HCT116 (cell line): Measurements from ENCODE around the gene PLEKHA8. TPM values are rescaled to one million over a fixed set of nuclear protein-coding genes. Genes with fewer than 3 reads are reported as not detected.
"Not testable (repeated sequence)": the region's sequence is repeated elsewhere in the genome, so short reads cannot be mapped to it uniquely, and the experiment has no call there.

ENCODE experiments used
- ATAC-seq: fragments of 200-7000 bp; cut with Tn5 transposase; 2 replicates; pipeline ENCODE4 v1.9.1; 2020; ENCODE audit warnings: mild to moderate bottlenecking, moderate library complexity
- BruUV-seq: library from RNA; stranded (reverse); fragments of 400-500 nt; replicated peaks from 2 replicates; lab custom pipeline; 2021; lab: Mats Ljungman, UMichigan
- CTCF ChIA-PET: fragments of 300-600 bp; sonication (Branson Sonifier 250); formaldehyde crosslinking; loops from one replicate; lab custom pipeline; 2021; ENCODE audit warnings: antibody characterized with exemption; lab: Charles Lee
- POLR2A ChIA-PET: fragments of 300-600, 350-600 bp; sonication (Branson Sonifier 250); formaldehyde crosslinking; loops from one replicate; lab custom pipeline; 2021; ENCODE audit warnings: antibody characterized with exemption; lab: Charles Lee
- RAD21 ChIA-PET, 2 experiments: fragments of 300-600 bp; sonication (Branson Sonifier 250); formaldehyde crosslinking; loops; one replicate each; lab custom pipeline; 2023; ENCODE audit warnings: low total read pairs in 2 of 2; ENCODE audit not compliant: uncharacterized antibody in 2 of 2, unreplicated experiment in 2 of 2, low non-redundant PET in 1 of 2; lab: Charles Lee
- DNase-seq: peaks from one replicate; pipeline ENCODE4 v3.0.0-alpha.2; 2010; ENCODE audit warnings: low read depth, low spot score
- H2AFZ ChIP-seq: fragments of 200-600 bp; shearing (Covaris generic), sonication (generic); 2 replicates; pipeline ENCODE4 v1.6.1; 2017; ENCODE audit warnings: low read depth, mixed run types, mixed read lengths, antibody characterized with exemption, low read length; ENCODE audit not compliant: poor library complexity, severe bottlenecking
- H3K27ac ChIP-seq: 2 replicates; pipeline ENCODE4 v1.5.1; 2012; ENCODE audit warnings: low read depth, low read length
- H3K27me3 ChIP-seq: fragments of 200-600 bp; sonication (generic); 2 replicates; pipeline ENCODE4 v1.6.1; 2016; ENCODE audit warnings: mixed run types, low read length, mixed read lengths; ENCODE audit not compliant: insufficient read depth
- H3K36me3 ChIP-seq, 2 experiments: fragments of 200-500 bp in 1 of 2; fragments of 200-600 bp in 1 of 2; sonication (Bioruptor generic) in 1 of 2; sonication (generic) in 1 of 2; 2 replicates each; pipeline versions ENCODE4 v1.5.1 to v1.6.1; 2014 to 2016; ENCODE audit warnings: low read length in 2 of 2, inconsistent platforms in 1 of 2, mixed read lengths in 1 of 2, mixed run types in 1 of 2; ENCODE audit not compliant: insufficient read depth in 2 of 2, control insufficient read depth in 1 of 2
- H3K4me1 ChIP-seq, 2 experiments: fragments of 200-600 bp in 1 of 2; sonication (generic) in 1 of 2; 2 replicates each; pipeline versions ENCODE4 v1.5.1 to v1.6.1; 2012 to 2017; ENCODE audit warnings: low read length in 2 of 2, inconsistent platforms in 1 of 2, mild to moderate bottlenecking in 1 of 2, mixed read lengths in 1 of 2, mixed run types in 1 of 2, moderate library complexity in 1 of 2; ENCODE audit not compliant: insufficient read depth in 2 of 2, control insufficient read depth in 1 of 2
- H3K4me2 ChIP-seq: fragments of 200-600 bp; sonication (generic); 2 replicates; pipeline ENCODE4 v1.6.1; 2017; ENCODE audit warnings: mixed run types, low read length, mixed read lengths
- H3K4me3 ChIP-seq, 2 experiments: fragments of 200-600 bp in 1 of 2; sonication (generic) in 1 of 2; replicated peaks in 1 of 2; 2 replicates each; pipeline ENCODE4 v1.5.1; 2011 to 2016; ENCODE audit warnings: low read length in 2 of 2, control low read depth in 1 of 2, low read depth in 1 of 2, mild to moderate bottlenecking in 1 of 2, mixed read lengths in 1 of 2, mixed run types in 1 of 2
- H3K79me2 ChIP-seq: fragments of 200-600 bp; sonication (generic); 2 replicates; pipeline ENCODE4 v1.6.1; 2017; ENCODE audit warnings: mild to moderate bottlenecking, mixed run types, low read length, moderate library complexity, mixed read lengths; ENCODE audit not compliant: insufficient read depth
- H3K9ac ChIP-seq: fragments of 200-600 bp; sonication (generic); 2 replicates; pipeline ENCODE4 v1.6.1; 2016; ENCODE audit warnings: low read length, mixed read lengths
- H3K9me2 ChIP-seq: fragments of 200-600 bp; sonication (generic), shearing (Covaris generic); 2 replicates; pipeline ENCODE4 v1.6.1; 2017; ENCODE audit warnings: mixed run types, mild to moderate bottlenecking, moderate library complexity; ENCODE audit not compliant: insufficient read depth
- H3K9me3 ChIP-seq, 2 experiments: fragments of 200-500 bp in 1 of 2; fragments of 200-600 bp in 1 of 2; sonication (Bioruptor generic) in 1 of 2; sonication (generic) in 1 of 2; 2 replicates each; pipeline ENCODE4 v1.6.1; 2014 to 2017; ENCODE audit warnings: low read length in 2 of 2, mixed read lengths in 2 of 2, inconsistent platforms in 1 of 2, low read depth in 1 of 2, mild to moderate bottlenecking in 1 of 2, mixed run types in 1 of 2, moderate library complexity in 1 of 2; ENCODE audit not compliant: control insufficient read depth in 1 of 2, insufficient read depth in 1 of 2
- H4K20me1 ChIP-seq: fragments of 200-600 bp; sonication (generic), shearing (Covaris generic); 2 replicates; pipeline ENCODE4 v1.6.1; 2017; ENCODE audit warnings: mixed run types, mild to moderate bottlenecking, moderate library complexity; ENCODE audit not compliant: insufficient read depth
- ATF3 ChIP-seq: IDR thresholded peaks from 2 replicates; pipeline ENCODE4 v1.6.1; 2012
- EGR1 ChIP-seq: IDR thresholded peaks from 2 replicates; pipeline ENCODE4 v1.6.1; 2012; ENCODE audit warnings: low read depth
- EZH2 ChIP-seq: fragments of 200-600 bp; sonication (generic); IDR thresholded peaks from 2 replicates; pipeline ENCODE4 v1.6.1; 2017; ENCODE audit warnings: antibody characterized with exemption, mixed run types
- EZH2phosphoT487 ChIP-seq: fragments of 200-600 bp; IDR thresholded peaks from 2 replicates; pipeline ENCODE4 v1.6.1; 2018; ENCODE audit warnings: antibody characterized with exemption, borderline replicate concordance
- FOSL1 ChIP-seq: IDR thresholded peaks from 2 replicates; pipeline ENCODE4 v1.6.1; 2012; ENCODE audit warnings: low read depth
- JUND ChIP-seq: IDR thresholded peaks from 2 replicates; pipeline ENCODE4 v1.6.1; 2012
- MAX ChIP-seq: IDR thresholded peaks from 2 replicates; pipeline ENCODE4 v1.6.1; 2012
- POLR2A ChIP-seq: IDR thresholded peaks from 2 replicates; pipeline ENCODE4 v1.7.0; 2011; ENCODE audit warnings: borderline replicate concordance; ENCODE audit not compliant: insufficient read depth, insufficient read length; ENCODE audit errors: extremely low read depth
- POLR2AphosphoS5 ChIP-seq: IDR thresholded peaks from 2 replicates; pipeline ENCODE4 v1.6.1; 2011; ENCODE audit warnings: mild to moderate bottlenecking, low read depth, low read length, moderate library complexity
- RAD21 ChIP-seq: IDR thresholded peaks from 2 replicates; pipeline ENCODE4 v1.6.1; 2012; ENCODE audit warnings: low read depth, mild to moderate bottlenecking
- REST ChIP-seq: IDR thresholded peaks from 2 replicates; pipeline ENCODE4 v1.6.1; 2012; ENCODE audit warnings: low read depth
- SP1 ChIP-seq: IDR thresholded peaks from 2 replicates; pipeline ENCODE4 v1.6.1; 2012; ENCODE audit warnings: low read depth
- SRF ChIP-seq: IDR thresholded peaks from 2 replicates; pipeline ENCODE4 v1.6.1; 2012; ENCODE audit warnings: low read depth
- ZBTB33 ChIP-seq: IDR thresholded peaks from 2 replicates; pipeline ENCODE4 v1.6.1; 2011; ENCODE audit warnings: mild to moderate bottlenecking, low read length, moderate library complexity; ENCODE audit not compliant: insufficient replicate concordance; ENCODE audit errors: extremely low read depth
- intact Hi-C: fragments of 100-400 bp; cut with micrococcal nuclease; formaldehyde crosslinking; loops from 2 replicates; pipeline ENCODE4 v1.10.0; 2022
- total RNA-seq: library from RNA; stranded (reverse); gene quantifications from one replicate; pipeline ENCODE4 v1.2.1, GENCODE V29; 2021; ENCODE audit not compliant: unreplicated experiment

Gene PLEKHA8
- total RNA-seq, 1 experiment from 2014 or later, result 13.6 TPM

- ATAC-seq (no peak), DNase-seq (no peak)
- intact Hi-C loops, result no loop called here
- H3K27ac ChIP-seq, result no peak overlapping the region
- TF ChIP-seq FOSL1 (no peak), POLR2A (no peak), POLR2AphosphoS5 (no peak), MAX (no peak), EGR1 (no peak), ZBTB33 (no peak), REST (no peak), RAD21 (no peak), ATF3 (no peak), EZH2phosphoT487 (no peak), SP1 (no peak), SRF (no peak), JUND (no peak), EZH2 (no peak)
- H3K4me1 ChIP-seq, result peaks cover 0 to 5% of the 10 kb centered on the region in 2 experiments; a peak in 1 of 4 replicates
- ChIA-PET RAD21 (no interaction called here), POLR2A (no interaction called here), CTCF (no interaction called here)
- H2AFZ ChIP-seq, result no peak overlapping the region
- no peak overlapping the region for H3K4me2 ChIP-seq
- no peaks in the 10 kb centered on the region for H3K27me3 ChIP-seq
- H3K4me3 ChIP-seq, result no peak overlapping the region
- H3K9me2 ChIP-seq, result no peaks in the 10 kb centered on the region
- H3K79me2 ChIP-seq, result no peaks in the 10 kb centered on the region
- BruUV-seq, result no TSS peak
- H3K36me3 ChIP-seq, result no peaks in the 10 kb centered on the region
- no peaks in the 10 kb centered on the region for H3K9me3 ChIP-seq
- no peak overlapping the region for H3K9ac ChIP-seq
- H4K20me1 ChIP-seq, result no peaks in the 10 kb centered on the region
Measured at GRCh38 chr7:30093420-30093952, 65.3 kb downstream of the PLEKHA8 start.

GRCh38 chr7:30098599-30098998 lies 70.4 kb downstream of the PLEKHA8 start:
- H3K9ac ChIP-seq, CTCF ChIA-PET, ATAC-seq, H3K27ac ChIP-seq, RAD21 ChIA-PET, BruUV-seq, H3K4me2 ChIP-seq, H3K9me3 ChIP-seq, intact Hi-C loops, H3K4me1 ChIP-seq, H3K9me2 ChIP-seq, H4K20me1 ChIP-seq, H3K4me3 ChIP-seq, H3K36me3 ChIP-seq, H3K79me2 ChIP-seq, H2AFZ ChIP-seq, POLR2A ChIA-PET, H3K27me3 ChIP-seq, DNase-seq: not testable (repeated sequence)
